GM12878 (cell line): Measurements from ENCODE around the gene SLC12A1. TPM values are rescaled to one million over a fixed set of nuclear protein-coding genes. Genes with fewer than 3 reads are reported as not detected.

Experiments used
- ATF7 ChIP-seq: fragments of 450-650 bp; IDR thresholded peaks from 2 replicates; pipeline ENCODE4 v1.6.1; 2016; ENCODE audit warnings: low read depth, mild to moderate bottlenecking
- CEBPB ChIP-seq, 2 experiments: fragments of 150-350 bp in 1 of 2; IDR thresholded peaks; 2 replicates each; pipeline ENCODE4 v1.6.1; 2012 to 2014; ENCODE audit warnings: low read depth in 2 of 2, low read length in 2 of 2, borderline replicate concordance in 1 of 2, inconsistent platforms in 1 of 2
- CHD2 ChIP-seq: IDR thresholded peaks from 2 replicates; pipeline ENCODE4 v1.6.1; 2011; ENCODE audit warnings: low read depth, low read length, improper control_type of control experiment, borderline replicate concordance
- CHD4 ChIP-seq: fragments of 200-600 bp; sonication (generic); IDR thresholded peaks from 2 replicates; pipeline ENCODE4 v1.6.1; 2016; ENCODE audit warnings: mild to moderate bottlenecking
- HCFC1 ChIP-seq: fragments of 150-350 bp; IDR thresholded peaks from 2 replicates; pipeline ENCODE4 v1.6.1; 2014; ENCODE audit warnings: low read length
- IKZF2 ChIP-seq, 2 experiments: fragments of 450-650 bp; IDR thresholded peaks; 2 replicates each; pipeline ENCODE4 v1.6.1; 2017; ENCODE audit warnings: mild to moderate bottlenecking in 2 of 2, moderate library complexity in 2 of 2
- IRF4 ChIP-seq: IDR thresholded peaks from 2 replicates; pipeline ENCODE4 v1.6.1; 2011; ENCODE audit warnings: low read depth, low read length
- NFYA ChIP-seq: IDR thresholded peaks from 2 replicates; pipeline ENCODE4 v1.6.1; 2011; ENCODE audit warnings: low read depth, mild to moderate bottlenecking, low read length, improper control_type of control experiment, borderline replicate concordance
- NR2F1 ChIP-seq: fragments of 450-650 bp; conservative IDR thresholded peaks from 2 replicates; pipeline ENCODE4 v1.6.1; 2017; ENCODE audit warnings: mild to moderate bottlenecking
- SRF ChIP-seq, 2 experiments: IDR thresholded peaks; 2 replicates each; pipeline ENCODE4 v1.6.1; 2011; ENCODE audit warnings: low read depth in 2 of 2, low read length in 2 of 2, mild to moderate bottlenecking in 1 of 2, moderate library complexity in 1 of 2
- STAT1 ChIP-seq: fragments of 450-650 bp; conservative IDR thresholded peaks from 2 replicates; pipeline ENCODE4 v1.6.1; 2014; ENCODE audit warnings: antibody characterized with exemption, mild to moderate bottlenecking
- STAT3 ChIP-seq: IDR thresholded peaks from 2 replicates; pipeline ENCODE4 v1.6.1; 2011; ENCODE audit warnings: low read depth, low read length, improper control_type of control experiment
- USF1 ChIP-seq: IDR thresholded peaks from 2 replicates; pipeline ENCODE4 v1.6.1; 2011; ENCODE audit warnings: borderline replicate concordance, low read depth, mild to moderate bottlenecking, moderate library complexity, mixed read lengths, low read length; ENCODE audit not compliant: insufficient read depth; ENCODE audit errors: extremely low read length
- ZNF217 ChIP-seq: fragments of 450-650 bp; IDR thresholded peaks from 2 replicates; pipeline ENCODE4 v1.6.1; 2017; ENCODE audit warnings: antibody characterized with exemption, mild to moderate bottlenecking
- ZNF274 ChIP-seq: IDR thresholded peaks from one replicate; pipeline ENCODE4 v1.8.0; 2011; ENCODE audit not compliant: insufficient read length, insufficient read depth
- polyA plus RNA-seq, 11 experiments: library from polyadenylated mRNA; depleted of rRNA in 4 of 11; unstranded in 6 of 11; stranded (reverse) in 5 of 11; fragments of >200 nt; fragmentation: Nextera tagmentation in 4 of 11; fragmentation: Illumina TruSeq in 1 of 11; extraction: Ambion mirVana in 4 of 11; extraction: Trizol in 1 of 11; gene quantifications; 1 replicate in 1 of 11; 2 replicates in 10 of 11; pipeline versions ENCODE4 v1.2.1 to v1.2.3, GENCODE V29; 2011 to 2016; ENCODE audit warnings: inconsistent platforms in 2 of 11, missing spikeins in 2 of 11, low read depth in 1 of 11
- total RNA-seq, 4 experiments: library from RNA; depleted of rRNA in 3 of 4; stranded (reverse); fragments of >200 nt in 3 of 4; fragmentation: Illumina TruSeq in 1 of 4; extraction: Trizol in 1 of 4; gene quantifications; 2 replicates each; pipeline versions ENCODE4 v1.2.1 to v1.2.3, GENCODE V29; 2013 to 2021
- TF ChIP-seq, protein P1 (sequence below): fragments of 450-650 bp; IDR thresholded peaks from 2 replicates; pipeline ENCODE4 v1.6.1; 2017; ENCODE audit warnings: mild to moderate bottlenecking, moderate library complexity
- TF ChIP-seq, protein P2 (sequence below): fragments of 450-650 bp; IDR thresholded peaks from 2 replicates; pipeline ENCODE4 v1.6.1; 2017; ENCODE audit warnings: mild to moderate bottlenecking
- TF ChIP-seq, protein P3 (sequence below): IDR thresholded peaks from 2 replicates; pipeline ENCODE4 v1.6.1; 2012; ENCODE audit warnings: improper control_type of control experiment, low read depth, low read length; ENCODE audit not compliant: insufficient replicate concordance

The SLC12A1 gene
- total and polyA plus RNA-seq, 10 of the 15 experiments (the other 5 are each of a cell fraction or from before 2014, with no cell fraction given), result under 0.01 TPM; not detected in 9

DNA sequence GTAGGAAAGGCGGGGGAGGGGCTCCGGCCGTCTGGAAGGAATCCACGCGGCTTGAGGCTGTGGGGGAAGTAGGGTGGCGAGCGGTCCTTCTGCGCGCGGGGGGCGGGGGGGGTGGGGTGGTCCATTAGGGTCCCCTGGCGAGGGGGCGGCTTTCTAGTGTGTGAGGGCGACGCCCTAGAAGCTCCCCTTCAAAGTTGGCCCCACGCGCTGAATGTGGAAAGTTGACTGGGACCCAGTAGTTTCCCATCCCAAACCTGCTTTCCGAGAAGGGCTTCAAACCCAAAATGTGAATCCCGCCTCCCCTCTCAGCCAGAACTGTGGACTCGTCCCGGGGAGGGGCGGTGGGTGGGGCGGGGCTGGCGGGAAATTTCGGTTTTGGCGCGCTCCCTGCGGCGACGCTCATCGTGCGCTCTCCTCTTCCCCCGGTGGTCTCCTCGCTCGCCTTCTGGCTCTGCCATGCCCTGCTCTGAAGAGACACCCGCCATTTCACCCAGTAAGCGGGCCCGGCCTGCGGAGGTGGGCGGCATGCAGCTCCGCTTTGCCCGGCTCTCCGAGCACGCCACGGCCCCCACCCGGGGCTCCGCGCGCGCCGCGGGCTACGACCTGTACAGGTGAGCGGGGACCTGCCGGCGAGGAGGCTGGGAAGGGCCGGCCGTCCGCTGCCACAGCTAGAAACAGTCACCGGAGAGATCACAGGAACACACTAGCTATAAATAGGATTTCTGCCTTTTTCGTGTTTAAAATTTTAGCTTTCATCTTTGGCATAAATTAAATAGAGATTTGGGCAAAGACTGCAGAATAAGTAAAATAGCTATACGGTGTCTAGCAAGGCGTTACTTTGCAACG is 125.9 kb downstream of the SLC12A1 start (continued):
- TF ChIP-seq CEBPB (IDR thresholded peaks at IDR 0.05; ENCODE audit: borderline replicate concordance in 1 of 2, low read depth in 2 of 2, low read length in 2 of 2) (no peak), NFYA (no peak), IKZF2 (IDR thresholded peaks at IDR 0.05) (no peak), ATF7 (peak; percentile 98), ZNF274 (no peak), HCFC1 (no peak), USF1 (no peak), SRF (IDR thresholded peaks at IDR 0.05; ENCODE audit: low read depth in 2 of 2, low read length in 2 of 2) (no peak), IRF4 (no peak), STAT1 (no peak), CHD2 (no peak; the same call in 1 of the 2 replicates), NR2F1 (no peak), ZNF217 (no peak), CHD4 (no peak), STAT3 (no peak)
- TF ChIP-seq, protein P1, sequence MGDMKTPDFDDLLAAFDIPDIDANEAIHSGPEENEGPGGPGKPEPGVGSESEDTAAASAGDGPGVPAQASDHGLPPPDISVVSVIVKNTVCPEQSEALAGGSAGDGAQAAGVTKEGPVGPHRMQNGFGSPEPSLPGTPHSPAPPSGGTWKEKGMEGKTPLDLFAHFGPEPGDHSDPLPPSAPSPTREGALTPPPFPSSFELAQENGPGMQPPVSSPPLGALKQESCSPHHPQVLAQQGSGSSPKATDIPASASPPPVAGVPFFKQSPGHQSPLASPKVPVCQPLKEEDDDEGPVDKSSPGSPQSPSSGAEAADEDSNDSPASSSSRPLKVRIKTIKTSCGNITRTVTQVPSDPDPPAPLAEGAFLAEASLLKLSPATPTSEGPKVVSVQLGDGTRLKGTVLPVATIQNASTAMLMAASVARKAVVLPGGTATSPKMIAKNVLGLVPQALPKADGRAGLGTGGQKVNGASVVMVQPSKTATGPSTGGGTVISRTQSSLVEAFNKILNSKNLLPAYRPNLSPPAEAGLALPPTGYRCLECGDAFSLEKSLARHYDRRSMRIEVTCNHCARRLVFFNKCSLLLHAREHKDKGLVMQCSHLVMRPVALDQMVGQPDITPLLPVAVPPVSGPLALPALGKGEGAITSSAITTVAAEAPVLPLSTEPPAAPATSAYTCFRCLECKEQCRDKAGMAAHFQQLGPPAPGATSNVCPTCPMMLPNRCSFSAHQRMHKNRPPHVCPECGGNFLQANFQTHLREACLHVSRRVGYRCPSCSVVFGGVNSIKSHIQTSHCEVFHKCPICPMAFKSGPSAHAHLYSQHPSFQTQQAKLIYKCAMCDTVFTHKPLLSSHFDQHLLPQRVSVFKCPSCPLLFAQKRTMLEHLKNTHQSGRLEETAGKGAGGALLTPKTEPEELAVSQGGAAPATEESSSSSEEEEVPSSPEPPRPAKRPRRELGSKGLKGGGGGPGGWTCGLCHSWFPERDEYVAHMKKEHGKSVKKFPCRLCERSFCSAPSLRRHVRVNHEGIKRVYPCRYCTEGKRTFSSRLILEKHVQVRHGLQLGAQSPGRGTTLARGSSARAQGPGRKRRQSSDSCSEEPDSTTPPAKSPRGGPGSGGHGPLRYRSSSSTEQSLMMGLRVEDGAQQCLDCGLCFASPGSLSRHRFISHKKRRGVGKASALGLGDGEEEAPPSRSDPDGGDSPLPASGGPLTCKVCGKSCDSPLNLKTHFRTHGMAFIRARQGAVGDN, result no peak
- TF ChIP-seq, protein P2, sequence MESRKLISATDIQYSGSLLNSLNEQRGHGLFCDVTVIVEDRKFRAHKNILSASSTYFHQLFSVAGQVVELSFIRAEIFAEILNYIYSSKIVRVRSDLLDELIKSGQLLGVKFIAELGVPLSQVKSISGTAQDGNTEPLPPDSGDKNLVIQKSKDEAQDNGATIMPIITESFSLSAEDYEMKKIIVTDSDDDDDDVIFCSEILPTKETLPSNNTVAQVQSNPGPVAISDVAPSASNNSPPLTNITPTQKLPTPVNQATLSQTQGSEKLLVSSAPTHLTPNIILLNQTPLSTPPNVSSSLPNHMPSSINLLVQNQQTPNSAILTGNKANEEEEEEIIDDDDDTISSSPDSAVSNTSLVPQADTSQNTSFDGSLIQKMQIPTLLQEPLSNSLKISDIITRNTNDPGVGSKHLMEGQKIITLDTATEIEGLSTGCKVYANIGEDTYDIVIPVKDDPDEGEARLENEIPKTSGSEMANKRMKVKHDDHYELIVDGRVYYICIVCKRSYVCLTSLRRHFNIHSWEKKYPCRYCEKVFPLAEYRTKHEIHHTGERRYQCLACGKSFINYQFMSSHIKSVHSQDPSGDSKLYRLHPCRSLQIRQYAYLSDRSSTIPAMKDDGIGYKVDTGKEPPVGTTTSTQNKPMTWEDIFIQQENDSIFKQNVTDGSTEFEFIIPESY, result no peak
- TF ChIP-seq, protein P3, sequence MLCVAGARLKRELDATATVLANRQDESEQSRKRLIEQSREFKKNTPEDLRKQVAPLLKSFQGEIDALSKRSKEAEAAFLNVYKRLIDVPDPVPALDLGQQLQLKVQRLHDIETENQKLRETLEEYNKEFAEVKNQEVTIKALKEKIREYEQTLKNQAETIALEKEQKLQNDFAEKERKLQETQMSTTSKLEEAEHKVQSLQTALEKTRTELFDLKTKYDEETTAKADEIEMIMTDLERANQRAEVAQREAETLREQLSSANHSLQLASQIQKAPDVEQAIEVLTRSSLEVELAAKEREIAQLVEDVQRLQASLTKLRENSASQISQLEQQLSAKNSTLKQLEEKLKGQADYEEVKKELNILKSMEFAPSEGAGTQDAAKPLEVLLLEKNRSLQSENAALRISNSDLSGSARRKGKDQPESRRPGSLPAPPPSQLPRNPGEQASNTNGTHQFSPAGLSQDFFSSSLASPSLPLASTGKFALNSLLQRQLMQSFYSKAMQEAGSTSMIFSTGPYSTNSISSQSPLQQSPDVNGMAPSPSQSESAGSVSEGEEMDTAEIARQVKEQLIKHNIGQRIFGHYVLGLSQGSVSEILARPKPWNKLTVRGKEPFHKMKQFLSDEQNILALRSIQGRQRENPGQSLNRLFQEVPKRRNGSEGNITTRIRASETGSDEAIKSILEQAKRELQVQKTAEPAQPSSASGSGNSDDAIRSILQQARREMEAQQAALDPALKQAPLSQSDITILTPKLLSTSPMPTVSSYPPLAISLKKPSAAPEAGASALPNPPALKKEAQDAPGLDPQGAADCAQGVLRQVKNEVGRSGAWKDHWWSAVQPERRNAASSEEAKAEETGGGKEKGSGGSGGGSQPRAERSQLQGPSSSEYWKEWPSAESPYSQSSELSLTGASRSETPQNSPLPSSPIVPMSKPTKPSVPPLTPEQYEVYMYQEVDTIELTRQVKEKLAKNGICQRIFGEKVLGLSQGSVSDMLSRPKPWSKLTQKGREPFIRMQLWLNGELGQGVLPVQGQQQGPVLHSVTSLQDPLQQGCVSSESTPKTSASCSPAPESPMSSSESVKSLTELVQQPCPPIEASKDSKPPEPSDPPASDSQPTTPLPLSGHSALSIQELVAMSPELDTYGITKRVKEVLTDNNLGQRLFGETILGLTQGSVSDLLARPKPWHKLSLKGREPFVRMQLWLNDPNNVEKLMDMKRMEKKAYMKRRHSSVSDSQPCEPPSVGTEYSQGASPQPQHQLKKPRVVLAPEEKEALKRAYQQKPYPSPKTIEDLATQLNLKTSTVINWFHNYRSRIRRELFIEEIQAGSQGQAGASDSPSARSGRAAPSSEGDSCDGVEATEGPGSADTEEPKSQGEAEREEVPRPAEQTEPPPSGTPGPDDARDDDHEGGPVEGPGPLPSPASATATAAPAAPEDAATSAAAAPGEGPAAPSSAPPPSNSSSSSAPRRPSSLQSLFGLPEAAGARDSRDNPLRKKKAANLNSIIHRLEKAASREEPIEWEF, result no peak
